Measurements from ENCODE around the gene PDE4D. TPM values are rescaled to one million over a fixed set of nuclear protein-coding genes. Genes with fewer than 3 reads are reported as not detected.

PDE4D gene
- total RNA-seq, 1 experiment from 2014 or later, result 2.1 TPM

- TF ChIP-seq, protein P1, sequence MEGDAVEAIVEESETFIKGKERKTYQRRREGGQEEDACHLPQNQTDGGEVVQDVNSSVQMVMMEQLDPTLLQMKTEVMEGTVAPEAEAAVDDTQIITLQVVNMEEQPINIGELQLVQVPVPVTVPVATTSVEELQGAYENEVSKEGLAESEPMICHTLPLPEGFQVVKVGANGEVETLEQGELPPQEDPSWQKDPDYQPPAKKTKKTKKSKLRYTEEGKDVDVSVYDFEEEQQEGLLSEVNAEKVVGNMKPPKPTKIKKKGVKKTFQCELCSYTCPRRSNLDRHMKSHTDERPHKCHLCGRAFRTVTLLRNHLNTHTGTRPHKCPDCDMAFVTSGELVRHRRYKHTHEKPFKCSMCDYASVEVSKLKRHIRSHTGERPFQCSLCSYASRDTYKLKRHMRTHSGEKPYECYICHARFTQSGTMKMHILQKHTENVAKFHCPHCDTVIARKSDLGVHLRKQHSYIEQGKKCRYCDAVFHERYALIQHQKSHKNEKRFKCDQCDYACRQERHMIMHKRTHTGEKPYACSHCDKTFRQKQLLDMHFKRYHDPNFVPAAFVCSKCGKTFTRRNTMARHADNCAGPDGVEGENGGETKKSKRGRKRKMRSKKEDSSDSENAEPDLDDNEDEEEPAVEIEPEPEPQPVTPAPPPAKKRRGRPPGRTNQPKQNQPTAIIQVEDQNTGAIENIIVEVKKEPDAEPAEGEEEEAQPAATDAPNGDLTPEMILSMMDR (conservative IDR thresholded peaks at IDR 0.05), result no peak
- no peak overlapping the region for H3K27ac Mint-ChIP-seq
- Histone ChIP-seq H2AK5ac (ENCODE audit: insufficient read length, low read length) (no peak overlapping the region), H3K14ac (ENCODE audit: insufficient read depth, low read length) (no peak overlapping the region), H2AFZ (ENCODE audit: low read length) (no peak overlapping the region), H3K18ac (ENCODE audit: insufficient read length, low read depth, low read length) (no peak overlapping the region), H3K9ac (ENCODE audit: extremely low read depth, insufficient read length, low read length) (no peak overlapping the region), H3K4me2 (ENCODE audit: insufficient read depth, insufficient read length, low read length) (no peak overlapping the region), H2BK15ac (ENCODE audit: low read depth, low read length) (no peak overlapping the region), H2BK5ac (ENCODE audit: insufficient read length, low read length) (no peak overlapping the region), H3K27me3 (ENCODE audit: insufficient read depth, low read length) (no peaks in the 10 kb centered on the region), H3K9me3 (ENCODE audit: control insufficient read depth, low read depth, low read length) (no peaks in the 10 kb centered on the region), H3K79me2 (ENCODE audit: insufficient read depth, low read length) (no peaks in the 10 kb centered on the region), H2BK12ac (ENCODE audit: insufficient read length, low read depth, low read length) (no peak overlapping the region), H4K5ac (ENCODE audit: insufficient read length, low read depth, low read length) (no peak overlapping the region), H3K23ac (ENCODE audit: insufficient read length, low read depth, low read length) (no peak overlapping the region), H3K79me1 (ENCODE audit: insufficient read depth, low read depth, low read length, poor library complexity, severe bottlenecking) (no peaks in the 10 kb centered on the region), H2BK20ac (ENCODE audit: low read depth, low read length, poor library complexity, severe bottlenecking) (no peak overlapping the region), H4K8ac (replicated peaks; ENCODE audit: insufficient read length, low read depth, low read length) (no peak overlapping the region), H3K4me1 (ENCODE audit: insufficient read depth, low read length) (no peaks in the 10 kb centered on the region), H4K91ac (ENCODE audit: insufficient read length, low read depth, low read length) (no peak overlapping the region), H3K56ac (ENCODE audit: insufficient read length, low read depth, low read length) (no peak overlapping the region), H4K20me1 (ENCODE audit: control insufficient read depth, insufficient read depth, insufficient read length) (no peaks in the 10 kb centered on the region), H2BK120ac (ENCODE audit: low read depth, low read length, poor library complexity, severe bottlenecking) (no peak overlapping the region), H3K23me2 (ENCODE audit: insufficient read length, low read depth, low read length, poor library complexity, severe bottlenecking) (no peaks in the 10 kb centered on the region), H3K27ac (ENCODE audit: insufficient read length, low read depth, low read length) (no peak overlapping the region), H3T11ph (ENCODE audit: low read length) (no peak overlapping the region), H3K4ac (ENCODE audit: low read depth, low read length) (no peak overlapping the region)
- peaks cover 19 to 25% of the 10 kb centered on the region in 2 experiments for H3K4me1 Mint-ChIP-seq
- H3K27me3 Mint-ChIP-seq (ENCODE audit: low read depth), result no peaks in the 10 kb centered on the region
- DNase-seq, result no peak
- WGBS (ENCODE audit: extremely low coverage, insufficient read length, low lambda C conversion rate), result no CpG with 5 or more reads among the region's 4 CpGs
- no peak overlapping the region for H3K4me3 Mint-ChIP-seq
- H3K36me3 Mint-ChIP-seq (ENCODE audit: insufficient read depth in 1 of 3, low read depth in 3 of 3), result no peaks in the 10 kb centered on the region
- H3K9me3 Mint-ChIP-seq, result no peaks in the 10 kb centered on the region
Measured at GRCh38 chr5:59833448-59833847, 60.1 kb downstream of the PDE4D start.
